ENCODE measurements around the gene PGAM2. TPM values are rescaled to one million over a fixed set of nuclear protein-coding genes. Genes with fewer than 3 reads are reported as not detected.

The PGAM2 gene
- total RNA-seq, 2 donors from 2014 or later: 1.6 to 2.1 TPM

DNA sequence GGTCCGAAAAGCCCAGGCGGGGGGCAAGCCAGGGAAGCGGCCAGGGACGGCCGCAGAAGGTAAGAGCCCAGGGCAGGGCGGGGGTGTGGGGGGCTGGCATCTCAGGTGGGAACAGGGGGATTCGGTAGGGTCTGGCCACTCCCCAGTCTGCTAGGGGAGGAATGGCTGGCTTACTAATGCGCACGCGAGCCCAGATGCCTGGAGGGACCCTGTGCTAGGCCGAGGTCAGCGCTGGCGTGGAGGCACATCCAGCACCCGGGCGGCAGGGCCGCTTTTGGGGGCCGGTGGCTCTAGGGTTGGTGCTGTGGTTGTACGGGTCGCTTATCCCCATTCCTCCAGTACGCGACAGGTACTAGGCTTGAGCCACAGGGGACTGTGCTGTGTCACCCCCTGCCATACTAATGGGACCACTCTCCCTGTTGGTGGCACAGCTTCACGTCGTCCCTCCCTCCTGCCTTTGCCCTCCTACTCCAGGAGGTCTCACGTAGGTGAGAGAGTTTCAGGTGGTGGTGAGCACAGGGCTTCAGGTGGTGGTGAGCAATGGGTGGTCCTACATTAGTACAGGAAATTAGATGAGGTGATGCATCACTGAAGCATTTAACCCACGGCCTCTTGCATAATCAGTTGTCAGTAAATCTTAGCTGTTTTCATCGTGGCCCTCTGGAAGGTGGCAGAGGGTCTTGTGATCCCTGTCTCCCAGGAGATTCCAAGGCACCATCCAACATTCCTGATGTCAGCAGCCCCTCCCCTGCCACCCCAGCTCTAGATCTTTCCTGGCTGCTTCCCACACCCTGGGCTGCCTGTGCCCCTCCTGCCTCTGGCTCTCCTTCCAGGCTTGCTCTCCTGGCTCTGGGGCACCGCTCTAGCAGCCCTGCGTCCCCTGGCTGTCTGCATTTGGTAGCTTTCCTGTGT is 39.7 kb upstream of the PGAM2 start:
- intact Hi-C loops (cut with DNase I): no loop called here
- peak; percentile 87 for DNase-seq (ENCODE audit: low spot score)

- peak; percentile 86 for DNase-seq (ENCODE audit: low spot score)
- intact Hi-C loops (cut with DNase I): no loop called here
Observed at GRCh38 chr7:44103923-44104859, 38.8 kb upstream of the PGAM2 start, which contains the start of gene AEBP1. AEBP1 (plus strand) TSS chr7:44104345; CDS start chr7:44104666, 321 bp downstream.

GRCh38 chr7:44103566-44103922 is 38.2 kb upstream of the PGAM2 start:
- intact Hi-C loops (cut with DNase I): no loop called here
- DNase-seq (ENCODE audit: low spot score): peak; percentile 64

- DNase-seq (ENCODE audit: low spot score): peak; percentile 64
- intact Hi-C loops (cut with DNase I): no loop called here
Observed at GRCh38 chr7:44102846-44103565, 37.6 kb upstream of the PGAM2 start.

DNA sequence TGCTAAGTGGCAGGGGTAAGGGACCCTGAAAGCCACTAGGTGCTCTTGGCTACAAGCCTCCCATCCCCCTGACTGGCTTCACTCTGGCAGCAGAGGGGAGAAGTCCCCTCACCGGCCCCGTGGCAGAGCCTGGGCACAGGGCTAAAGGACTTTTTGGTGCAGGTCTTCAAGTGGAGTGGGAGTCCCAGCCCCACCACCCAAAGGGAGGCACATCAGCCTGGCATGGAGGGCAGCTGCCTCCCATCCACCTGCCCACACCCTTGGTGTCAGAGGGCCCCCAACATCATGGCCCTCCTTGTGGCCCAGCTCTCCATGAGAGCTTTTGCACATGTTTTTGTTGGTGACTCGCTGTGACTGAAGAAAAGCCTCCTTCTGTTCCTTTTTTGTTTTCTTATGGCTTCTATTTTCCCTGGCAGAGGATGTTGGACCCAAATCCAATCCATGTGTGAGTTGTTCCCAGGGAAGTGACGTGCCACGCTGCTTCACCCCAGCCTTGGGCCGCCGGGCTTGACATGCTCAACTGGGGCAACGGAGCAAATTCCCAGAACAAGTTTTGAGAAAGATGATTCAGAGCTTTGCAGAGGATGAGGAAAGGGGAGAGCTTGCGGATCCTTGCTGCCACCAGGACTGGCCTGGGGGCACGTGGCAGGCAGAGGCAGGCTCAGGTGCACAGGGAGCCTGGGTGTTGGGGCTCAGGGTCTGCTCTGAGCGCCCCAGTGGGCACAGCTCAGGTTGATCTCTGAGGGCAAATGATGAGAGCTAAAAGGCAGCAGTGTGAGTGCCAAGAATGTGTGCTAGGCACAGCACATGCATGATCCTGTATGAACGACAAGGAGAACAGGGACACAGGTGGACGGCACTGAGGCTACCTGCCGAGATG is 36.8 kb upstream of the PGAM2 start:
- DNase-seq (ENCODE audit: low spot score): peak; percentile 94
- intact Hi-C loops (cut with DNase I): no loop called here

DNA sequence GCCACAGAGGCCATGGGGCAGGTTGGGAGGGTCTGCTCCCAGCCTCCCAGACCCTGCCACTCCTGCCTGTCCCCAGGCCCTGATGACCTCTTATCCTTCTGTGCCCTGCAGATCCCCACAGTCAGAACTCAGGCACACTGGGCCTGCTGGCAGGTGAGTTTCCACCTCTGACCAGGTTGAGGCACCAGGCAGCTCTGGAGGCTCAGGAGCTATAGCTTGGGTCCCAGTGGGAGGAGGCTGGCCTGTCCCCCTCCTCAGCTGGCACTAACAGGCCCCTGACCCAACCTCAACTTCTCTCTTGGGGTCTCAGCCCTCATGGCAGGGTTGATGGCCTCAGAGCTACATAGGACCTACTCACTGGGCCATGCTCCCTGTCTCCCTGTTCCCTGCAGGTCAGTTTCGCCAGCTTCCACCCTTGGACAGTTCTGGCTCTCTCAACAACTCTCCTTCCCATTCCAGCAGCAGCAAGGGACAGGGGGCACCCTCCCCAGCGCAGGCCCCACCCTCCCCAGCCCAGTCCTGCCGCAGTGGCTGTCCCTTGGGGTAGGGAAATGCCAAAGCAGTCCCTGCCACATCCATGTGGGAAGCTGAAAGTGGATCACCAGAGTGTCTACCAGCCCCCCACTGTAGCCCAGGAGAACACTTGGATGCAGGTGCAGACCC is 36.1 kb upstream of the PGAM2 start:
- DNase-seq (ENCODE audit: low spot score): no peak
- intact Hi-C loops (cut with DNase I): no loop called here

GRCh38 chr7:44100458-44101302 is 35.3 kb upstream of the PGAM2 start:
- no peak for DNase-seq (ENCODE audit: low spot score)
- intact Hi-C loops (cut with DNase I): no loop called here

DNA sequence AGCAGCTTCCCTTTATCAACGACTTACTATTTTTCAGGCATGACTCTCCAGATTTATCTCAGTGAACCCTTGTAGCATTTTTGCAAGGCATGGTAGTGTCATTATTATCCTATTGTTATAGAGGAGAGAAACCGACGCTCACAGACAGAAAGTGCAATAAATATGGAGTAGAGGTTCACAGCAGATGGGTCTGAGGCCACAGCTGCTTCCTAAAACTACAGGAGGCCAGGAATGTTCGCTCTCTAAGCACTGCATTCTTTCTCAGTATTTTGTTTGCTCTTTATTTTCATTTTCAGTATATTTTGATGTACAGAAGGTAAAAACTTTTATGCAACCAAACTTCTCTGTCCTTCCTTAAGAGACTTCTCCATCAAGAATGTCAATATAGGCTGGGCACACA is 34.3 kb upstream of the PGAM2 start:
- intact Hi-C loops (cut with DNase I): no loop called here
- DNase-seq (ENCODE audit: low spot score): no peak

- intact Hi-C loops (cut with DNase I): no loop called here
- no peak for DNase-seq (ENCODE audit: low spot score)
Observed at GRCh38 chr7:44098092-44099068, 33.0 kb upstream of the PGAM2 start.

- DNase-seq (ENCODE audit: low spot score): no peak
- intact Hi-C loops (cut with DNase I): no loop called here
Observed at GRCh38 chr7:44097064-44097932, 31.9 kb upstream of the PGAM2 start.

GRCh38 chr7:44096326-44096881 is 31.0 kb upstream of the PGAM2 start:
- DNase-seq (ENCODE audit: low spot score): no peak
- intact Hi-C loops (cut with DNase I): no loop called here

DNA sequence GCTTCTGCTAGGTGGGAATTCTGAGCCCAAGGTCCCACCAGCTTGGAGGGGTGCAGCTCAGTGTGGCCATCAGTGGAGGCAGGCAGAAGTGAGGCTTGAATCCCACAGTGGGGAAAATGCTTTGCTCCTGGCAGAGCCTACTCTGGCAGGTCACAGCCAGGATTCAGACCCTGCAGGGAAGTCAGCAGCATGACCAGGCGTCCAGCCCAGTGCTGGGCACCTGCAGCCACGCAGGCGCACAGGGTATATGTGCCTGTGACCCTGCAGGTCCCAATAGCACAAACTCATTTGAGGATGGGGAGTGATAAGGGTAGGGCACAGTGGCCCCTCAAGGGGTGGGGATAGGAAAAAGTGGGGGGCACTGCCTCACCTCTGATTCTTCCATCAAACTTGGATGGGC is 30.4 kb upstream of the PGAM2 start:
- no peak for DNase-seq (ENCODE audit: low spot score)
- intact Hi-C loops (cut with DNase I): no loop called here

- intact Hi-C loops (cut with DNase I): no loop called here
- no peak for DNase-seq (ENCODE audit: low spot score)
Observed at GRCh38 chr7:44094883-44095592, 29.7 kb upstream of the PGAM2 start.

DNA sequence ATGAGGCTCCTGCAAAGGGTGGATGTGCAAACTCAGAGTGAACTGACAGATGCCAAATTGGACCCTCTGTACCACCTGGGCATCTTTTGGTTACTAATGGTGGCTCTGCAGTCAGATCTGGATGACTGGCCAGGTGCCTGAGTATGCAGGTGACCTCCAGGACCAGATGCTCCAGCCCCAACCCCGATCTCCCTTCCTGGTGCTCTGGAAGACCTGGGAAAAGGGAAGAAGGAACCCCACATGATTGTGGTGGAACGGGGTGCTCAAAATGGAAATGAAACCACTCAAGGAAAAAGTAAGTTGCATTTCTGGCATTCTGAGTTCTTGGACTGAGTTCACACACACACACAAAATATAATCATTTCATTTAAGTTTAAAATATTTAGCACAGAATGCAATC is 29.0 kb upstream of the PGAM2 start:
- DNase-seq (ENCODE audit: low spot score): no peak
- intact Hi-C loops (cut with DNase I): no loop called here
